NCI-H226 (cell line): Measurements from ENCODE around the gene MEGF10.

Experiments
- DNase-seq: peaks from one replicate; pipeline ENCODE4 v3.0.0-alpha.2; 2015

Gene MEGF10

DNA sequence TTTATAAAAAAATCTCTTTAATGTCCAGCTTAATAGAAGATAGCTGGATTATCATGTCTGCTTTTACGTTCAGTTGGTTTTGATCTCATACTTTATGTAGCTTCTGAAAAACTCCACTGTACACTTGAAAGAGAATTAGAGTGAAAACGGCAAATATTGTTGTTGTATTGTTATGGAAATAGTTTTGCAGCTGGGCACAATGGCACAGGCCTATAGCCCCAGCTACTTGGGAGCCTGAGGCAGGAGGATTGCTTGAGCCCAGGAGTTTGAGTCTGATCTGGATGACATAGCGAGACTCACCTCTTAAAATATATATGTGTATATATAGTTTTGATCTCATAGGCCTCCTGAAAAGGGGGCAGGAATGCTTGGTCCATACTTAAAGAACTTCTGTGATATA is 159.4 kb downstream of the MEGF10 start:
- DNase-seq = no peak

DNA sequence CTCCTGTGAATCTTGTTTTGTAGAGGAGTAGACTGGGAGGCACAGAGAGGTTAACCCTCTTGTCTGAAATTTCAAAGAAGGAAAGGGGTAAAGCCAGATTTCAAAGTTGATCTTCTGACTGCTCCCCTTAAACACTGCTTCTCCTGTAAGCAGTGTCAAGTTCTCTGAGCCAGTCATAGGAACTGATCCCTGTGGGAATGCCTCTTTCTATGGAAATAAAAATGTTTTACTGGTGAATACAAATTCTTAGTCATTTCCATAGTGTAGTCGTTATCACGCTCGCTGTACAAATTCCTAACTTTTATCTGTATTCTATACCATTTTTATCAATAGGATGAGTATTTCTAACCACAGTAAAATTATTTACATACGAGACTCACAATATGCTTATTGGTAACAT is 160.5 kb downstream of the MEGF10 start:
- no peak for DNase-seq

- DNase-seq = no peak
These were observed 162.0 kb downstream of the MEGF10 start for GRCh38 chr5:127452626-127453025.

DNA sequence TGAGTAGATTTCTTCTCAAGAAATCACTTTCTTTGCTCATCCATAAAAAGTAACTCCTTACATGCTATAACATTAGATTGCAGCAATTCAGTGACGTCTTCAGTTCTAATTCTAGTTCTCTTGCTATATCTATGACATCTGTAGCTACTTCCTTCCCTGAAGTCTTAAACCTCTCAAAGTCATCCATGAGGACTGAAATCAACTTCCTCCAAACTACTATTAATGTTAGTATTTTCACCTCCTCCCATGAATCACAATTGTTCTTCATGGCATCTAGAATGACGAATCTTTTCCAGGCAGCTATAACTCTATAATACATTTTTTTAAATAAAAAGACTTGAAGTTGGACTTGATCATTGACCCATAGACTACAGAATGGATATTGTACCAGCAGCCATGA is 180.6 kb downstream of the MEGF10 start:
- DNase-seq = no peak

- DNase-seq = no peak
These were observed 182.1 kb downstream of the MEGF10 start for GRCh38 chr5:127472700-127473099.

DNA sequence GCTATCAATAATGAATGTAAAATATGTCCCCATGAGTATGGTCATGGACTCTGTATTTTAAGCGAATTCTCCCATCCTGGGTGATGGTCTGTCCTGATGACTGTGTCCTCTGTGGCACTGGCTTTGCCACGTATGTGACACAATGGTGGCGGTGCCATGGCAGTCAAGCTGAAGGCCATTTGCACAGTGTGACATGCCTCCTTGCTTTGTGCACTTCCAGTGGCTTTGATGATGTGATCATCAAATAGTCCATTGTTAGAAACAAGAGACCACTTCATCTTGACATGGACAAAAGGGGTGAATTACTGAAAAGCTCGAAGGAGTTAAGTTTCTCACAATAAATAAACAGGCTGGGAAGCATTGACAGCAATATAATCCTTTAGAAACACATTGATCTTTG is 195.9 kb downstream of the MEGF10 start:
- DNase-seq = no peak

DNA sequence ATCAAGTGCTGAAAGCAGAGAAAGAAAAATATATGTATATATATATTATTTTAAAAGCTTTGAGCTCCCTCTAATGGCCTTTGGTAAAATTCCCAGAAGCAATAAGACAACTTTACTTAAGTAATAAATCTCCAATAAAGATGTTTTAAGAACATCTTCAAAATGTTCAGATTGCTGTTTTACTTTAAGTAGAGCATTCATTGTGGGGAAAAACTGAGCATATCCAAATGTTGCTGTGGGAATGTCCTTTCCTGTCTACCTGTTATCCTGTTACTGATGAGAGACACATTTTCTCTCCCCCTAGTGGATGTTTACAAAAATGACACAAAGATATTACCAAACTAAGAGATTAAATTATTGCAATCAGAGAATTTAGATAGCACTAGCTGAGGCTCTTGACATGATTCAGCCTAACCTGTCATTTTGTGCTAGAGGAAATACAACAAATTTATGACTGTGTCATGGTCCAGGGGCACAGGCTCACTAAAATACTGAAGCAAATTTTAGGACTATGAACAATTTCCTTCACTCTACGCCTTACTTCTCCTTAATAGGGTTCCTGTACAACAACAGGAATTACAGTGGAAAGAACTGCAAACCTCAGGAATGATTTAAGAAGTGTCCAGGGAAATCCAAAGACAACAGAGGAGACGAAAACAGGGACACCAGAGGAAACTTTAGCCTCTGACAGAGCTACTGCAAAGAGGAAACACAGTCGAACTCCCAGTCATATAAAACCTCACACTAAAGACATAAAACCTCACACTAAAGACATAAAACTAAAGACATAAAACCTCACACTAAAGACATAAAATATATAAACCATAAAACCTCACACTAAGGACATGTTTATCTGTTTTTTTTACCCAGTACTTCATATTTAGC is 202.5 kb downstream of the MEGF10 start:
- no peak for DNase-seq

- no peak for DNase-seq
These were observed 208.0 kb downstream of the MEGF10 start for GRCh38 chr5:127498548-127498947.

- no peak for DNase-seq
These were observed 215.3 kb downstream of the MEGF10 start for GRCh38 chr5:127505905-127506304.

- no peak for DNase-seq
These were observed 216.0 kb downstream of the MEGF10 start for GRCh38 chr5:127506616-127507015.

GRCh38 chr5:127508644-127509373 is 218.2 kb downstream of the MEGF10 start:
- DNase-seq = no peak
